Tibial nerve (tissue), 4 donors: Measurements from ENCODE around the gene SULT1A1.

Source experiments
- EP300 ChIP-seq, 2 donors: sonication (generic); formaldehyde crosslinking; IDR thresholded peaks; one replicate each; pipeline ENCODE4 v1.6.1; 2017; ENCODE audit warnings: antibody characterized with exemption in 2 of 2, mild to moderate bottlenecking in 1 of 2
- POLR2A ChIP-seq, 2 donors: fragments of 450-650 bp; IDR thresholded peaks; one replicate each; pipeline ENCODE4 v1.6.1; 2017; ENCODE audit warnings: antibody characterized with exemption in 2 of 2, mild to moderate bottlenecking in 2 of 2, moderate library complexity in 2 of 2
- TF ChIP-seq, protein P1 (sequence below), 5 experiments: fragments of 200-600 bp in 3 of 5; fragments of 450-650 bp in 2 of 5; sonication (generic) in 3 of 5; IDR thresholded peaks; one replicate each; pipeline ENCODE4 v1.5.1; 2016 to 2019; ENCODE audit warnings: antibody characterized with exemption in 5 of 5, mild to moderate bottlenecking in 3 of 5, moderate library complexity in 2 of 5

DNA sequence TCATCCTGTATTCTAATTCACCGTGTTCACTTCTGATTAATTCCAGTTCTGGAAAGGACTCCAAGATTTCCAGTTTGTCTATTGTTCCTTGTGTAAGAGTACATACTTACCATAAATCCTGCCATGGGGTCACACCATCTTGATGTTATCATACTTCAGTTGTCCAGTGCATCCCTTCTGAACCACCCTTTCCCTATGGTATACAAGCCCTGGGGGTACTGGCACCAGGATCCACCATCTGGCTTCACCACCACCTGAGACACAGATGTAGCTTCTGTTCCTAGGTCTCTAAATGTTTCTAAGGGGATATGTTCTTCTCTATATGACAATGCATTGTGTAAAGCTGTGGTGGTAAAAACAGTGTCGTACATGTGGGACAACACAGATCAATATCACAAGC is 34.9 kb downstream of the SULT1A1 start:
- TF ChIP-seq, protein P1, sequence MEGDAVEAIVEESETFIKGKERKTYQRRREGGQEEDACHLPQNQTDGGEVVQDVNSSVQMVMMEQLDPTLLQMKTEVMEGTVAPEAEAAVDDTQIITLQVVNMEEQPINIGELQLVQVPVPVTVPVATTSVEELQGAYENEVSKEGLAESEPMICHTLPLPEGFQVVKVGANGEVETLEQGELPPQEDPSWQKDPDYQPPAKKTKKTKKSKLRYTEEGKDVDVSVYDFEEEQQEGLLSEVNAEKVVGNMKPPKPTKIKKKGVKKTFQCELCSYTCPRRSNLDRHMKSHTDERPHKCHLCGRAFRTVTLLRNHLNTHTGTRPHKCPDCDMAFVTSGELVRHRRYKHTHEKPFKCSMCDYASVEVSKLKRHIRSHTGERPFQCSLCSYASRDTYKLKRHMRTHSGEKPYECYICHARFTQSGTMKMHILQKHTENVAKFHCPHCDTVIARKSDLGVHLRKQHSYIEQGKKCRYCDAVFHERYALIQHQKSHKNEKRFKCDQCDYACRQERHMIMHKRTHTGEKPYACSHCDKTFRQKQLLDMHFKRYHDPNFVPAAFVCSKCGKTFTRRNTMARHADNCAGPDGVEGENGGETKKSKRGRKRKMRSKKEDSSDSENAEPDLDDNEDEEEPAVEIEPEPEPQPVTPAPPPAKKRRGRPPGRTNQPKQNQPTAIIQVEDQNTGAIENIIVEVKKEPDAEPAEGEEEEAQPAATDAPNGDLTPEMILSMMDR (IDR thresholded peaks at IDR 0.05), result no peak
- TF ChIP-seq POLR2A (IDR thresholded peaks at IDR 0.05) (no peak), EP300 (IDR thresholded peaks at IDR 0.05) (no peak)
